GM12892 (cell line): ENCODE data around the gene ADISSP.

Source experiments
- POLR2A ChIP-seq: IDR thresholded peaks from 2 replicates; pipeline ENCODE4 v1.6.1; 2011; ENCODE audit warnings: low read depth, low read length, control low read depth
- POLR2AphosphoS5 ChIP-seq: IDR thresholded peaks from 2 replicates; pipeline ENCODE4 v1.6.1; 2011; ENCODE audit warnings: low read depth, low read length, control low read depth

- no peak for TF ChIP-seq POLR2AphosphoS5
- no peak for TF ChIP-seq POLR2A
Measured at GRCh38 chr20:3720626-3721025, 46.9 kb downstream of the ADISSP start.
